GM19193 (cell line): ENCODE data around the gene RPH3AL.

Source experiments
- POLR2A ChIP-seq: IDR thresholded peaks from 4 replicates; pipeline ENCODE4 v1.6.1; 2011; ENCODE audit not compliant: insufficient read depth, insufficient read length; ENCODE audit errors: extremely low read depth

The RPH3AL gene

GRCh38 chr17:228951-229708 is 123.5 kb downstream of the RPH3AL start:
- TF ChIP-seq POLR2A = no peak

- TF ChIP-seq POLR2A = no peak
These were observed 124.5 kb downstream of the RPH3AL start for GRCh38 chr17:227946-228615.

- no peak for TF ChIP-seq POLR2A
These were observed 125.3 kb downstream of the RPH3AL start for GRCh38 chr17:227078-227945.

GRCh38 chr17:226108-227077 is 126.2 kb downstream of the RPH3AL start:
- TF ChIP-seq POLR2A = no peak

- no peak for TF ChIP-seq POLR2A
These were observed 127.1 kb downstream of the RPH3AL start for GRCh38 chr17:225551-225950.

GRCh38 chr17:223723-224471 is 128.7 kb downstream of the RPH3AL start:
- no peak for TF ChIP-seq POLR2A

GRCh38 chr17:222172-222571 is 130.4 kb downstream of the RPH3AL start:
- TF ChIP-seq POLR2A = no peak

GRCh38 chr17:219696-220095 is 132.9 kb downstream of the RPH3AL start:
- no peak for TF ChIP-seq POLR2A

GRCh38 chr17:218432-219110 is 134.0 kb downstream of the RPH3AL start:
- no peak for TF ChIP-seq POLR2A

GRCh38 chr17:216625-217024 is 136.0 kb downstream of the RPH3AL start:
- no peak for TF ChIP-seq POLR2A

- no peak for TF ChIP-seq POLR2A
These were observed 137.7 kb downstream of the RPH3AL start for GRCh38 chr17:214881-215331.

- TF ChIP-seq POLR2A = no peak
These were observed 139.1 kb downstream of the RPH3AL start for GRCh38 chr17:213286-214105.

- TF ChIP-seq POLR2A = no peak
These were observed 142.2 kb downstream of the RPH3AL start for GRCh38 chr17:210402-210801.

- TF ChIP-seq POLR2A = no peak
These were observed 144.2 kb downstream of the RPH3AL start for GRCh38 chr17:208429-208828.
